ENCODE results near the gene IGSF1.

IGSF1 gene

DNA sequence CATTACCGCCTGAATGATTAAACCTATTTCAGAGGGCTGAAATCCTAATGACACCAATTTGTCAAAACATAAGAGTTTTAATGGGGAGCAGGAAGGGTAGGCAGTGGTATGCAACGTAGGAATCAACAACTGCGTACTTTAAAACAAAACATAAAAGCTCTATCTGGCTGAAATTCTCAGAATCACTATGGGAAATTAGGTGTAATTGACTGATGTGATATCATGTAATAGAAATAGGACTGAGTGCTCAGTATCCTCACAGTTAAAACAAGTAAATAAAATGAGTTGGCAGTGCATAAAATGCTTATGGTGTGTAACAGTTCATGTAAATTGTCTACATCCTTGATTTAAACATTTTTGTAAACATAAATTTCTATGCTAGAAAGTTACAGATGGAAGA is 13.6 kb upstream of the IGSF1 start (continued):
- no peak for TF ChIP-seq POU6F1 (CRISPR knock-in tag; IDR thresholded peaks at IDR 0.05; ENCODE audit: borderline replicate concordance, low read depth)
- no peak for TF ChIP-seq BACH2 (CRISPR knock-in tag; IDR thresholded peaks at IDR 0.05; ENCODE audit: borderline replicate concordance)
- no peak for TF ChIP-seq ZFP3 (CRISPR knock-in tag; IDR thresholded peaks at IDR 0.05)
- no peak for TF ChIP-seq ZNF70 (CRISPR knock-in tag; IDR thresholded peaks at IDR 0.05)

- TF ChIP-seq ARNTL (CRISPR knock-in tag; IDR thresholded peaks at IDR 0.05; ENCODE audit: borderline replicate concordance, low read depth) (no peak), RARB (CRISPR knock-in tag; IDR thresholded peaks at IDR 0.05) (no peak), ESRRG (CRISPR knock-in tag; IDR thresholded peaks at IDR 0.05) (no peak), ISL1 (CRISPR knock-in tag; IDR thresholded peaks at IDR 0.05) (no peak), ZNF8 (CRISPR knock-in tag; IDR thresholded peaks at IDR 0.05) (no peak), TCF4 (CRISPR knock-in tag; IDR thresholded peaks at IDR 0.05; ENCODE audit: borderline replicate concordance) (no peak), CREB5 (CRISPR knock-in tag; IDR thresholded peaks at IDR 0.05; ENCODE audit: low read depth) (no peak), CSDC2 (CRISPR knock-in tag; IDR thresholded peaks at IDR 0.05) (no peak), TOX (CRISPR knock-in tag; IDR thresholded peaks at IDR 0.05; ENCODE audit: borderline replicate concordance) (no peak), POU6F1 (CRISPR knock-in tag; IDR thresholded peaks at IDR 0.05; ENCODE audit: borderline replicate concordance, low read depth) (no peak), SNAI2 (CRISPR knock-in tag; IDR thresholded peaks at IDR 0.05) (no peak), ZFP3 (CRISPR knock-in tag; IDR thresholded peaks at IDR 0.05) (no peak), BACH2 (CRISPR knock-in tag; IDR thresholded peaks at IDR 0.05; ENCODE audit: borderline replicate concordance) (no peak), PATZ1 (CRISPR knock-in tag; IDR thresholded peaks at IDR 0.05; ENCODE audit: borderline replicate concordance) (no peak), ZNF565 (CRISPR knock-in tag; conservative IDR thresholded peaks at IDR 0.05; ENCODE audit: low read depth) (no peak), CSRNP3 (CRISPR knock-in tag; IDR thresholded peaks at IDR 0.05) (no peak), PPARA (CRISPR knock-in tag; IDR thresholded peaks at IDR 0.05; ENCODE audit: borderline replicate concordance) (no peak), TSHZ2 (CRISPR knock-in tag; IDR thresholded peaks at IDR 0.05) (no peak)
- no peak for ATAC-seq
These were observed 12.0 kb upstream of the IGSF1 start for GRCh38 chrX:131301155-131301554.

DNA sequence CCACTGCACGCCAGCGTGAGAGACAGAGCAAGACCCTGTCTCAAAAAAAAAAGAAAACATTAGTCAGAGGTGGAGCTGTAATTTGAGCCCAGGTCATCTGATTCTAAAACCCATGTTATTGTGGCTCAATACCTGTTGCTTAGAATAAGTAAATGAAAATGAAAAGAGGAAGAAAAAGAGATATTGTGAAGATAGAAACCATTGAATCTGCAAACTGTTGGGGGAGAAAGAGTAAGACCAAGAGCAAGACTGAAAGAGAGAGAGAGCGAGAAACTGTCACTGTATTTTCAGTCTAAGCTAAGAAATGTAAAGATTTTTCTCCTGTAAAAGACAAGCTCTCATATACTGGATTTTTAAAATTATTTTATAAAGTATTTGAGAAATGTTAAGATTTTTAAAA is 9.7 kb upstream of the IGSF1 start:
- no peak for ATAC-seq
- TF ChIP-seq PPARA (CRISPR knock-in tag; IDR thresholded peaks at IDR 0.05; ENCODE audit: borderline replicate concordance): no peak

All from SK-N-SH treated with all-trans-retinoic acid at 6 μM for 48 hours (cell line).